ELR (cell line): ENCODE results near the gene ZNF679.
"Not testable (repeated sequence)": the region's sequence is repeated elsewhere in the genome, so short reads cannot be mapped to it uniquely, and the experiment has no call there.

Source experiments
- DNase-seq: peaks from one replicate; pipeline ENCODE4 v3.0.0-alpha.2; 2015; ENCODE audit warnings: low read depth

ZNF679 gene

GRCh38 chr7:64310426-64310825 is 82.2 kb downstream of the ZNF679 start:
- DNase-seq = no peak

- no peak for DNase-seq
Observed at GRCh38 chr7:64312826-64313225, 84.6 kb downstream of the ZNF679 start.

- DNase-seq = peak; percentile 91
Observed at GRCh38 chr7:64313740-64314491, 85.6 kb downstream of the ZNF679 start, which contains the start of gene ZNF736. ZNF736 (plus strand) TSS chr7:64313961; CDS start chr7:64314151, 190 bp downstream.

GRCh38 chr7:64314566-64314965 is 86.3 kb downstream of the ZNF679 start:
- DNase-seq = peak; percentile 6

GRCh38 chr7:64316031-64316742 is 87.9 kb downstream of the ZNF679 start:
- not testable (repeated sequence) for DNase-seq
